ENCODE data around the gene PCSK6. TPM values are rescaled to one million over a fixed set of nuclear protein-coding genes. Genes with fewer than 3 reads are reported as not detected.

The PCSK6 gene
- 8.8 to 12.0 TPM (median 11.1 TPM) in 5 replicates for total RNA-seq (2022; extraction: Qiagen RNA extraction; ENCODE audit: low read depth)

GRCh38 chr15:101489599-101490407 is at the start of gene PCSK6:
TSS of gene PCSK6 (minus strand) at chr15:101489707. CDS start at chr15:101489670, 37 bp downstream.

GRCh38 chr15:101294731-101295606 is 194.5 kb downstream of the PCSK6 start, which contains the start of gene SNRPA1:
TSS of gene SNRPA1 (minus strand) at chr15:101295248. CDS start at chr15:101295178, 70 bp downstream.

GRCh38 chr15:101277038-101277822 is 212.3 kb downstream of the PCSK6 start, which contains the start of gene SELENOS:
TSS of gene SELENOS (minus strand) at chr15:101277485. CDS start at chr15:101277417, 68 bp downstream.

Other genes starting within 250 kb of the PCSK6 start
- gene CHSY1, start 237.7 kb downstream of the PCSK6 start, total RNA-seq (2022; extraction: Qiagen RNA extraction; ENCODE audit: low read depth) = 21.0 to 28.5 TPM (median 28.0 TPM) in 5 replicates
- gene SELENOS, start 212.2 kb downstream of the PCSK6 start, total RNA-seq (2022; extraction: Qiagen RNA extraction; ENCODE audit: low read depth) = 157 to 175 TPM (median 171 TPM) in 5 replicates
- gene SNRPA1, start 194.5 kb downstream of the PCSK6 start, total RNA-seq (2022; extraction: Qiagen RNA extraction; ENCODE audit: low read depth) = 116 to 123 TPM (median 119 TPM) in 5 replicates
- gene TM2D3, start 162.7 kb upstream of the PCSK6 start, total RNA-seq (2022; extraction: Qiagen RNA extraction; ENCODE audit: low read depth) = 29.7 to 33.4 TPM (median 31.0 TPM) in 5 replicates
- gene TARS3, start 234.8 kb upstream of the PCSK6 start, total RNA-seq (2022; extraction: Qiagen RNA extraction; ENCODE audit: low read depth) = 6.9 to 8.7 TPM (median 7.8 TPM) in 5 replicates

All from A549 treated with GW870086 at 1 μM for 4 hours (cell line).